Thyroid gland (tissue), 4 donors: Measurements from ENCODE around the gene COG5.

ENCODE experiments used
- CTCF ChIP-seq, 6 experiments: fragments of 200-600 bp in 3 of 6; fragments of 450-650 bp in 3 of 6; sonication (generic) in 3 of 6; IDR thresholded peaks; one replicate each; pipeline ENCODE4 v1.5.1; 2016 to 2019; ENCODE audit warnings: antibody characterized with exemption in 6 of 6, mild to moderate bottlenecking in 2 of 6, inconsistent platforms in 1 of 6, moderate library complexity in 1 of 6
- POLR2A ChIP-seq, 2 donors: fragments of 450-650 bp; IDR thresholded peaks; one replicate each; pipeline ENCODE4 v1.6.1; 2017; ENCODE audit warnings: antibody characterized with exemption in 2 of 2, mild to moderate bottlenecking in 2 of 2, moderate library complexity in 1 of 2

DNA sequence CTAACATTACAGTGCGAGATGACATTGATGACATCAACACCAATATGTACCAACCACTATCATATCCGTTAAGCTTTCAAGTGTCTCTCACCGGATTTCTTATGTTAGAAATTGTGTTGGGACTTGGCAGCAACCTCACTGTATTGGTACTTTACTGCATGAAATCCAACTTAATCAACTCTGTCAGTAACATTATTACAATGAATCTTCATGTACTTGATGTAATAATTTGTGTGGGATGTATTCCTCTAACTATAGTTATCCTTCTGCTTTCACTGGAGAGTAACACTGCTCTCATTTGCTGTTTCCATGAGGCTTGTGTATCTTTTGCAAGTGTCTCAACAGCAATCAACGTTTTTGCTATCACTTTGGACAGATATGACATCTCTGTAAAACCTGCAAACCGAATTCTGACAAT, 89.6 kb downstream of the COG5 start:
- TF ChIP-seq CTCF (IDR thresholded peaks at IDR 0.05): no peak
- TF ChIP-seq POLR2A (IDR thresholded peaks at IDR 0.05): no peak
